Thyroid gland (tissue), 4 donors: ENCODE measurements around the gene SCP2. TPM values are rescaled to one million over a fixed set of nuclear protein-coding genes. Genes with fewer than 3 reads are reported as not detected.

Experiments
- DNase-seq, 2 donors: peaks; one replicate each; pipeline ENCODE4 v3.0.0-alpha.2; 2019
- H3K27ac ChIP-seq, 3 donors: fragments of 200-600 bp; sonication (generic); 1 replicate in 2 of 3; 2 replicates in 1 of 3; pipeline ENCODE4 v1.5.1; 2016 to 2019; ENCODE audit warnings: mild to moderate bottlenecking in 1 of 3, moderate library complexity in 1 of 3
- H3K27me3 ChIP-seq: fragments of 200-600 bp; sonication (generic); one replicate; pipeline ENCODE4 v1.5.1; 2019
- H3K36me3 ChIP-seq, 2 donors: fragments of 200-600 bp; sonication (generic); one replicate each; pipeline ENCODE4 v1.5.1; 2016 to 2019
- H3K4me1 ChIP-seq, 2 donors: fragments of 200-600 bp; sonication (generic); one replicate each; pipeline ENCODE4 v1.5.1; 2017 to 2019
- H3K4me3 ChIP-seq, 3 donors: fragments of 200-600 bp; sonication (generic); replicated peaks in 1 of 3; 1 replicate in 2 of 3; 2 replicates in 1 of 3; pipeline ENCODE4 v1.5.1; 2016; ENCODE audit warnings: mild to moderate bottlenecking in 1 of 3
- H3K9me3 ChIP-seq: fragments of 200-600 bp; sonication (generic); one replicate; pipeline ENCODE4 v1.5.1; 2017
- POLR2A ChIP-seq, 2 donors: fragments of 450-650 bp; IDR thresholded peaks; one replicate each; pipeline ENCODE4 v1.6.1; 2017; ENCODE audit warnings: antibody characterized with exemption in 2 of 2, mild to moderate bottlenecking in 2 of 2, moderate library complexity in 1 of 2
- WGBS, 2 donors: methylation state at CpG; one replicate each; pipeline ENCODE4 v1.1.5; 2017; 5-methylcytosine and 5-hydroxymethylcytosine counted together
- intact Hi-C: fragments of 100-400 bp; cut with DNase I; formaldehyde crosslinking; loops from one replicate; pipeline ENCODE4 v1.15.1; 2023
- total RNA-seq, 4 donors: library from RNA; depleted of rRNA; stranded (reverse); fragments of >200 nt; gene quantifications; one replicate each; pipeline ENCODE4 v1.2.3, GENCODE V29; 2016
- TF ChIP-seq, protein P1 (sequence below), 6 experiments: fragments of 200-600 bp in 3 of 6; fragments of 450-650 bp in 3 of 6; sonication (generic) in 3 of 6; IDR thresholded peaks; one replicate each; pipeline ENCODE4 v1.5.1; 2016 to 2019; ENCODE audit warnings: antibody characterized with exemption in 6 of 6, mild to moderate bottlenecking in 2 of 6, inconsistent platforms in 1 of 6, moderate library complexity in 1 of 6

The SCP2 gene
- total RNA-seq, 4 donors from 2014 or later = 114 to 181 (median 164) TPM

DNA sequence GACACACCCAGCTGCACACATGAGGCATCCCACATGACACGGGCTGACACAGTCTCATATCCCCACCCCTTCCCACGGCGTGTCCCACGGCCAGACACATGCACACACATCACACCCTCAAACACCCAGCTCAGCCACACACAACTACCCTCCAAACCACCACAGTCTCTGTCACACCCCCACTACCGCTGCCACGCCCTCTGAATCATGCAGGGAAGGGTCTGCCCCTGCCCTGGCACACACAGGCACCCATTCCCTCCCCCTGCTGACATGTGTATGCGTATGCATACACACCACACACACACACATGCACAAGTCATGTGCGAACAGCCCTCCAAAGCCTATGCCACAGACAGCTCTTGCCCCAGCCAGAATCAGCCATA is 157.5 kb downstream of the SCP2 start:
- no peak for DNase-seq
- Histone ChIP-seq H3K27ac (no peak overlapping the region), H3K9me3 (no peaks in the 10 kb centered on the region), H3K36me3 (no peaks in the 10 kb centered on the region), H3K4me1 (no peaks in the 10 kb centered on the region), H3K4me3 (no peak overlapping the region), H3K27me3 (no peaks in the 10 kb centered on the region)
- TF ChIP-seq POLR2A (IDR thresholded peaks at IDR 0.05) = no peak
- TF ChIP-seq, protein P1, sequence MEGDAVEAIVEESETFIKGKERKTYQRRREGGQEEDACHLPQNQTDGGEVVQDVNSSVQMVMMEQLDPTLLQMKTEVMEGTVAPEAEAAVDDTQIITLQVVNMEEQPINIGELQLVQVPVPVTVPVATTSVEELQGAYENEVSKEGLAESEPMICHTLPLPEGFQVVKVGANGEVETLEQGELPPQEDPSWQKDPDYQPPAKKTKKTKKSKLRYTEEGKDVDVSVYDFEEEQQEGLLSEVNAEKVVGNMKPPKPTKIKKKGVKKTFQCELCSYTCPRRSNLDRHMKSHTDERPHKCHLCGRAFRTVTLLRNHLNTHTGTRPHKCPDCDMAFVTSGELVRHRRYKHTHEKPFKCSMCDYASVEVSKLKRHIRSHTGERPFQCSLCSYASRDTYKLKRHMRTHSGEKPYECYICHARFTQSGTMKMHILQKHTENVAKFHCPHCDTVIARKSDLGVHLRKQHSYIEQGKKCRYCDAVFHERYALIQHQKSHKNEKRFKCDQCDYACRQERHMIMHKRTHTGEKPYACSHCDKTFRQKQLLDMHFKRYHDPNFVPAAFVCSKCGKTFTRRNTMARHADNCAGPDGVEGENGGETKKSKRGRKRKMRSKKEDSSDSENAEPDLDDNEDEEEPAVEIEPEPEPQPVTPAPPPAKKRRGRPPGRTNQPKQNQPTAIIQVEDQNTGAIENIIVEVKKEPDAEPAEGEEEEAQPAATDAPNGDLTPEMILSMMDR (IDR thresholded peaks at IDR 0.05) = no peak
- intact Hi-C loops = no loop called here
- 88 to 96% methylated on average over 8 of the region's 8 CpGs for WGBS, 2 donors

DNA sequence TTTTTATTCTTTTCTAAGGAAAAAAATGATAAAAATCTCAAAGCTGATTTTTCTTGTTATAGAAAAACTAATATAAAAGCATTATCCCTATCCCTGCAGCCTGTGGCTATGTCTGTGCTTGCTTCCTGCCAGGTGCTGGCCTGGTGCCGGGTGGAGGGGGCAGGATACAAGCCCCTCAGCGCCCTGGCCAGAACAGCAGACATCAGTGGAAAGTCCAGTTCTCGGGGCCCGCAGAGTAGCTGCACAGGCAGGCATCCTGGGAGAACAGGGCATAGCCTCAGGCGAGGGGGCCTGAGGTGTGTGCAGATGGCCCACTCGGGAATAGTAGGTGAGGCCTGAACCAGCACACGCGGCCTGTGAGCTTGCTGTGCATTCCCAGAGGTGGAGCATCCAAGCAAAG is 158.3 kb downstream of the SCP2 start:
- H3K27me3 ChIP-seq = no peaks in the 10 kb centered on the region
- no peaks in the 10 kb centered on the region for H3K4me1 ChIP-seq
- H3K36me3 ChIP-seq = no peaks in the 10 kb centered on the region
- intact Hi-C loops = no loop called here
- TF ChIP-seq POLR2A (IDR thresholded peaks at IDR 0.05) = no peak
- TF ChIP-seq, protein P1 (IDR thresholded peaks at IDR 0.05) = no peak
- no peak overlapping the region for H3K4me3 ChIP-seq
- H3K9me3 ChIP-seq = no peaks in the 10 kb centered on the region
- no peak for DNase-seq
- WGBS, 2 donors = 88 to 100% methylated on average over 3 to 7 of the region's 8 CpGs
- H3K27ac ChIP-seq = no peak overlapping the region

DNA sequence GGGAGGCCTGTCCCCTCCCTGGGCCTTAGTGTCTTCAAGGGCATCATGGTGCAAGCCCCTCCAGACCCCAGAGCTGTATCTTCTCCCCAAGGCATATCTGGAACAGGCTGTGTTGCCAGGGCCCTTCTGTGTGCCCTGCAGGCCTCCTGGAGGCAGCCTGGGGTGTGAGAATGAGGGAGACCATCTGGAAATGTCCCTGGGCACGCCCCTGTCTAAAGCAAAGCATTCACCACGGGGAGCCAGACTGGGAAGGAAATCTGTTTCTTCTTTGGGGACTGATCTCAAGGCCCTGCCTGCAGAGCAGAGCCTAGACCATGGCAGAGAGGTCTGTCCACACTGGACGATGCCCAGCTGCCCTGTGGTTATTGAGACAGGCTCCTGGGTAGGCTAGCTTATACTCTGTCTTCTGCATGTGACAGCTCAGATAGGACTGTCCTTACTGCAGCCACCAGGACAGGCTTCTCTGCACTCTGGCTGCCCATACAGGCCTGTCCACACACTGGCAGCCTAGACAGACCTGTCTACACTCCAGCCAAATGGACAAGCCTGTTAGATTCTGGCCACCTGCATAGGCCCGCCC is 159.5 kb downstream of the SCP2 start:
- 89 to 100% methylated on average over 2 to 4 of the region's 4 CpGs for WGBS, 2 donors
- no peaks in the 10 kb centered on the region for H3K4me1 ChIP-seq
- DNase-seq = no peak

DNA sequence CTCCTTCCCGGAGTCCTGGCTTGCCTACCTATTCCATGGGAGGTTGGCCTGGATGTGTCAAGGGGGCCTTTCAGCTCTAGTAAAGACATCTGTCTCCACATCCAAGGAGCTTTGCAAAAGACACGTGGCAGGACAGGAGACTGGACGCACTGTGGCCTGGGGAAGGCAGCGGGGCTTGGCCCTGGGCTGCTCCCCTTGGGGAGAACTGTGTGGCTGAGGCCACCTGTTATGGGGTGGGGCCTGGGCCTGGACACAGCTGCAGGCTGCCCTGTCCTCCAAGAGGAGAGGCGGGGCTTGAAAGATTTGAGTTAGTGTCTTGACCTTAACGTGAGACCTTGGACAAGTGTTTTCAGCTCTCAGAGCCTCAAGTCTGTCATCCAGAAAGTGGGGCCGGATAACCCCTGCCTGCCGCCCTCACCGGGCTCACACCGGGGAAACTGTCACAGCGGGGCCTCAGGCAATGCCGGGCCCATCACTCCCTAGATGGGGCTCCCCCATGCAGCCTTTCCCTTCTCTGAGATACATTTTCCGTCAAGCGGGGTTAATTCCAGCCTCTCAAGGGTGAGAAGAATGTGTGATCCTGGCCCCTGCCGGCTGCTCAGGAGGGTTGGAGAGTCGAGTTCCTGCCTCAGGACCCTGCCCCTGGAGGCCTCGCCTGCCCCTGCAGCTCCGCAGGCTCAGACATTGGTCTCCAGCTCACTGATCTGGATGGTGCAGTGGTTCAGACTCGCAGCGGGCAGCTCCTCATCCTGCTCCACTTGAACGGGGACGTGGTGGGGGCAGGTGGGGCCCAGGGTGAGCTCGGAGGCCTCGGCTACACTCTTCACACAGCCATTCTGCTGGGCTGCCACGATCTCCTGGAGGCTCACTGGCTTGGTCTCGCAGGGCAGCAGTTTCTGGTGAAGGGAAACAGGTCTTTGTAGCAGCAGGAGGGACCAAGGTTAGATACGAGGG is 160.5 kb downstream of the SCP2 start:
- intact Hi-C loops = no loop called here
- no peak overlapping the region for H3K27ac ChIP-seq
- 74 to 81% methylated on average over 10 to 20 of the region's 27 CpGs for WGBS, 2 donors
- H3K27me3 ChIP-seq = no peaks in the 10 kb centered on the region
- H3K4me3 ChIP-seq = no peak overlapping the region
- no peaks in the 10 kb centered on the region for H3K4me1 ChIP-seq
- TF ChIP-seq, protein P1 (IDR thresholded peaks at IDR 0.05) = no peak
- no peak for TF ChIP-seq POLR2A (IDR thresholded peaks at IDR 0.05)
- H3K9me3 ChIP-seq = no peaks in the 10 kb centered on the region
- no peaks in the 10 kb centered on the region for H3K36me3 ChIP-seq
- no peak for DNase-seq

More for the DNA sequence above, 159.5 kb downstream of the SCP2 start:
- intact Hi-C loops = no loop called here
- Histone ChIP-seq H3K36me3 (no peaks in the 10 kb centered on the region), H3K4me3 (no peak overlapping the region), H3K9me3 (no peaks in the 10 kb centered on the region), H3K27ac (no peak overlapping the region), H3K27me3 (no peaks in the 10 kb centered on the region)
- TF ChIP-seq, protein P1 (IDR thresholded peaks at IDR 0.05) = no peak
- TF ChIP-seq POLR2A (IDR thresholded peaks at IDR 0.05) = no peak
